Fibroblast of lung (primary cell): ENCODE data around the gene DDX47.

Experiments used
- EZH2 ChIP-seq: IDR thresholded peaks from 2 replicates; pipeline ENCODE4 v1.5.1; 2012; ENCODE audit warnings: low read length, control low read depth, mild to moderate bottlenecking; ENCODE audit errors: missing control alignments
- TF ChIP-seq, protein P1 (sequence below), 2 donors: IDR thresholded peaks in 1 of 2; conservative IDR thresholded peaks in 1 of 2; 1 replicate in 1 of 2; 2 replicates in 1 of 2; pipeline ENCODE4 v1.5.1; 2011 to 2012; ENCODE audit warnings: low read length in 2 of 2, control low read depth in 1 of 2, inconsistent platforms in 1 of 2, low read depth in 1 of 2, mild to moderate bottlenecking in 1 of 2

DNA sequence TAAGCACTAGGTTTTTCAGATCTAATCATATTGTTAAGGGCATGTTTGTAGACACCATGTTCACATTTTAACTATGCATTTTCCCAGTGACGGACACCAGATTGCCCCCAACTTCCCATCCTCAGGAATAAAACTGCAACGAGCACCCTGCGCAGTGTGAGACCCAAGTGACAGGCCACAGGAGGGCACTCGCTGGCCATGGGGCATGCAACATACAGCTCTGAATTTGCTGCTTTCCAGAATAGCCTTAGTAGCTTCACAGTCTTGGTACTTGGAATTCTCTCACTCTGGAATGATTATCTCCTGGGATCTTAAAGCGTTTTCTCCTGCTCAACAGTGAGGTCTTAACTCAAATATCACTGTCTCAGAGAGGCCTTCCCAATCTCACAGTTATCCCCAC, 972 bp upstream of the DDX47 start:
- TF ChIP-seq, protein P1, sequence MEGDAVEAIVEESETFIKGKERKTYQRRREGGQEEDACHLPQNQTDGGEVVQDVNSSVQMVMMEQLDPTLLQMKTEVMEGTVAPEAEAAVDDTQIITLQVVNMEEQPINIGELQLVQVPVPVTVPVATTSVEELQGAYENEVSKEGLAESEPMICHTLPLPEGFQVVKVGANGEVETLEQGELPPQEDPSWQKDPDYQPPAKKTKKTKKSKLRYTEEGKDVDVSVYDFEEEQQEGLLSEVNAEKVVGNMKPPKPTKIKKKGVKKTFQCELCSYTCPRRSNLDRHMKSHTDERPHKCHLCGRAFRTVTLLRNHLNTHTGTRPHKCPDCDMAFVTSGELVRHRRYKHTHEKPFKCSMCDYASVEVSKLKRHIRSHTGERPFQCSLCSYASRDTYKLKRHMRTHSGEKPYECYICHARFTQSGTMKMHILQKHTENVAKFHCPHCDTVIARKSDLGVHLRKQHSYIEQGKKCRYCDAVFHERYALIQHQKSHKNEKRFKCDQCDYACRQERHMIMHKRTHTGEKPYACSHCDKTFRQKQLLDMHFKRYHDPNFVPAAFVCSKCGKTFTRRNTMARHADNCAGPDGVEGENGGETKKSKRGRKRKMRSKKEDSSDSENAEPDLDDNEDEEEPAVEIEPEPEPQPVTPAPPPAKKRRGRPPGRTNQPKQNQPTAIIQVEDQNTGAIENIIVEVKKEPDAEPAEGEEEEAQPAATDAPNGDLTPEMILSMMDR (conservative IDR thresholded peaks at IDR 0.05 in 1 of 2, IDR thresholded peaks at IDR 0.05 in 1 of 2; ENCODE audit: low read depth in 1 of 2, low read length in 2 of 2): no peak
- no peak for TF ChIP-seq EZH2
